ENCODE data around the gene FFAR1.

- peak; percentile 97 for TF ChIP-seq POLR2AphosphoS5 (IDR thresholded peaks at IDR 0.05; ENCODE audit: low read depth, low read length)
- peak; percentile 97 for TF ChIP-seq POLR2A (IDR thresholded peaks at IDR 0.05; ENCODE audit: low read depth, low read length)
Measured at GRCh38 chr19:35328851-35329285, 18.8 kb upstream of the FFAR1 start, which contains the start of gene CD22.

Data from GM12892 (cell line).